Measurements from ENCODE around the gene FSIP1.

FSIP1 gene

DNA sequence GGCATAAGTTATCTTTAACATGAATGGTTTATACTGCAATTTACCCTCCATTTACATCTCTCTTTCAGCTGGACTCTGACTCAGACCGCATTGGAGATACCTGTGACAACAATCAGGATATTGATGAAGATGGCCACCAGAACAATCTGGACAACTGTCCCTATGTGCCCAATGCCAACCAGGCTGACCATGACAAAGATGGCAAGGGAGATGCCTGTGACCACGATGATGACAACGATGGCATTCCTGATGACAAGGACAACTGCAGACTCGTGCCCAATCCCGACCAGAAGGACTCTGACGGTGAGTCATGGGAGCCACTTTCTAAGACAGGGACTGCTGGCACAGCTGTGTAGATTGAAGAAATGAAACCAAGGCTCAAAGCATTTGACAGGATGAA lies 190.1 kb downstream of the FSIP1 start:
- no peaks in the 10 kb centered on the region for H3K9me3 ChIP-seq (ENCODE audit: insufficient read depth, low read depth, low read length)
- H2BK5ac ChIP-seq (ENCODE audit: low read depth, low read length, poor library complexity), result no peak overlapping the region
- peaks cover 43 to 64% of the 10 kb centered on the region in 2 experiments for H3K36me3 ChIP-seq (ENCODE audit: control insufficient read depth in 1 of 2, insufficient read depth in 2 of 2, low read length in 2 of 2)
- no peak overlapping the region for H3K4me3 ChIP-seq (ENCODE audit: low read depth, low read length)
- no peak for DNase-seq
- no peak overlapping the region for H3K4ac ChIP-seq (ENCODE audit: low read depth, low read length)
- H2BK120ac ChIP-seq (ENCODE audit: insufficient read depth, low read length, poor library complexity), result no peak overlapping the region
- no peaks in the 10 kb centered on the region for H3K79me1 ChIP-seq (ENCODE audit: low read length)
- H2BK12ac ChIP-seq (ENCODE audit: low read length), result no peak overlapping the region
- no peak overlapping the region for H3K23ac ChIP-seq (ENCODE audit: low read length)
- H3K14ac ChIP-seq (ENCODE audit: low read length), result no peak overlapping the region
- no peak overlapping the region for H2AK5ac ChIP-seq (ENCODE audit: low read length)
- no peaks in the 10 kb centered on the region for H3K4me1 ChIP-seq (ENCODE audit: control insufficient read depth in 1 of 2, insufficient read depth in 2 of 2, low read length in 2 of 2)
- no peak overlapping the region for H3K4me2 ChIP-seq (ENCODE audit: low read length)
- no peak overlapping the region for H4K91ac ChIP-seq (ENCODE audit: low read depth, low read length)
- H3K79me2 ChIP-seq (ENCODE audit: control insufficient read depth, insufficient read depth, low read length, poor library complexity), result no peaks in the 10 kb centered on the region
- no peak overlapping the region for H3K9ac ChIP-seq (ENCODE audit: low read length)
- H4K8ac ChIP-seq (ENCODE audit: low read depth, low read length), result no peak overlapping the region
- no peak overlapping the region for H3K27ac ChIP-seq (ENCODE audit: low read depth, low read length)
- H3K18ac ChIP-seq (ENCODE audit: low read length), result no peak overlapping the region
- H2AFZ ChIP-seq (ENCODE audit: insufficient read depth, low read length, poor library complexity), result no peak overlapping the region
- no peaks in the 10 kb centered on the region for H3K27me3 ChIP-seq (ENCODE audit: insufficient read depth, low read length)
- no peak overlapping the region for H4K12ac ChIP-seq (ENCODE audit: low read depth, low read length)
- no CpG with 5 or more reads among the region's 6 CpGs for WGBS (ENCODE audit: extremely low coverage, insufficient coverage, insufficient read length)

DNA sequence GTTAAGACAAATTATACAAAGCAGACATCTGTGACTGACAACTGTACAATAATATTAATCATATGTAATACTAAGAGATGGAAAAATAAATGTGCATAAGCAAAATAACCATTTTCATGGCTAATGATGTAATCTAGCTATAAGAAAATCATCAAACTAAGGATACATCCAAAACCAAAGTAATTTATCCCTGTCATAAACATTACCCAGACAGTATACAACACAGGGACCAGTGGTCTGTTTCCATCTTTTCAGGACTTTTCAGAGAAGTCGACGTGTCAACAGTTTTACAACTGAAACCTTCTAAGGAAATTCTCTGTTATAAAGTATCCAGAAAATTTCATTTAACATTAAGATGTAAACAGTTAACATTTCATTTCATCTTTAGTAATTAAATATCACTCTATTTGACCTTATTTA lies 190.7 kb downstream of the FSIP1 start:
- Histone ChIP-seq H3K9me3 (ENCODE audit: insufficient read depth, low read depth, low read length) (no peaks in the 10 kb centered on the region), H3K36me3 (ENCODE audit: control insufficient read depth in 1 of 2, insufficient read depth in 2 of 2, low read length in 2 of 2) (peaks cover 48 to 69% of the 10 kb centered on the region in 2 experiments), H3K4me1 (ENCODE audit: control insufficient read depth in 1 of 2, insufficient read depth in 2 of 2, low read length in 2 of 2) (no peaks in the 10 kb centered on the region), H4K8ac (ENCODE audit: low read depth, low read length) (no peak overlapping the region), H3K9ac (ENCODE audit: low read length) (no peak overlapping the region), H3K4me3 (ENCODE audit: low read depth, low read length) (no peak overlapping the region), H3K79me2 (ENCODE audit: control insufficient read depth, insufficient read depth, low read length, poor library complexity) (no peaks in the 10 kb centered on the region), H3K23ac (ENCODE audit: low read length) (no peak overlapping the region), H2AFZ (ENCODE audit: insufficient read depth, low read length, poor library complexity) (no peak overlapping the region), H4K12ac (ENCODE audit: low read depth, low read length) (no peak overlapping the region), H3K27me3 (ENCODE audit: insufficient read depth, low read length) (no peaks in the 10 kb centered on the region), H2BK5ac (ENCODE audit: low read depth, low read length, poor library complexity) (no peak overlapping the region), H2BK120ac (ENCODE audit: insufficient read depth, low read length, poor library complexity) (no peak overlapping the region), H3K27ac (ENCODE audit: low read depth, low read length) (no peak overlapping the region), H3K4ac (ENCODE audit: low read depth, low read length) (no peak overlapping the region), H3K79me1 (ENCODE audit: low read length) (no peaks in the 10 kb centered on the region), H3K4me2 (ENCODE audit: low read length) (no peak overlapping the region), H3K14ac (ENCODE audit: low read length) (no peak overlapping the region), H3K18ac (ENCODE audit: low read length) (no peak overlapping the region), H4K91ac (ENCODE audit: low read depth, low read length) (no peak overlapping the region), H2AK5ac (ENCODE audit: low read length) (no peak overlapping the region), H2BK12ac (ENCODE audit: low read length) (no peak overlapping the region)
- no peak for DNase-seq
- no CpG with 5 or more reads among the region's 2 CpGs for WGBS (ENCODE audit: extremely low coverage, insufficient coverage, insufficient read length)

DNA sequence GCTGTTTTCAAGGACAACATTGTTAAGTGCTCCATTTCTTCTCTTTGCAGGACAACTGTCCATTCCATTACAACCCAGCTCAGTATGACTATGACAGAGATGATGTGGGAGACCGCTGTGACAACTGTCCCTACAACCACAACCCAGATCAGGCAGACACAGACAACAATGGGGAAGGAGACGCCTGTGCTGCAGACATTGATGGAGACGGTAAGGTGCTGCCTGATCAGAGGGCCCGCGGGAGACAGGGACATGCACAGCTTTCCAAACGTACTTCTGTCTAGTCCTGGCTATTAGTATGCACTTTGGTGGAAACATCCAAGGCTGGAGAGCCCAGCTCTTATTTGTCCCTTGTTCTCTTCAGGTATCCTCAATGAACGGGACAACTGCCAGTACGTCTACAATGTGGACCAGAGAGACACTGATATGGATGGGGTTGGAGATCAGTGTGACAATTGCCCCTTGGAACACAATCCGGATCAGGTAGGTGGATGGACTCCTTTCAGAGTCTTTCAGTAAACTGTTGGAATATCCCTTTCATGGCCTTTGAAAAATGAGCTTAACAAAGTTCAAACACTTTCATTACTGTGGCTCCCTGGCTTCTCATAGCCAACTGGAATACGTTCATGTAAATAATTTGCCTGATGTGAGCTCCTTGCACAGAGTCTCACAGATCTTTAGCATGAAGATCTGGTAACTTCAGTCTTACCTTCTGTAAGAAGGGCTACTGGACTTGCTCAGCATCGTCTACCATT lies 191.3 kb downstream of the FSIP1 start:
- H3K14ac ChIP-seq (ENCODE audit: low read length), result no peak overlapping the region
- H2BK120ac ChIP-seq (ENCODE audit: insufficient read depth, low read length, poor library complexity), result no peak overlapping the region
- H3K79me1 ChIP-seq (ENCODE audit: low read length), result no peaks in the 10 kb centered on the region
- WGBS (ENCODE audit: extremely low coverage, insufficient coverage, insufficient read length), result no CpG with 5 or more reads among the region's 11 CpGs
- H2AFZ ChIP-seq (ENCODE audit: insufficient read depth, low read length, poor library complexity), result no peak overlapping the region
- H3K4me3 ChIP-seq (ENCODE audit: low read depth, low read length), result no peak overlapping the region
- H2AK5ac ChIP-seq (ENCODE audit: low read length), result no peak overlapping the region
- H4K12ac ChIP-seq (ENCODE audit: low read depth, low read length), result no peak overlapping the region
- no peak overlapping the region for H4K91ac ChIP-seq (ENCODE audit: low read depth, low read length)
- no peaks in the 10 kb centered on the region for H3K27me3 ChIP-seq (ENCODE audit: insufficient read depth, low read length)
- no peak overlapping the region for H4K8ac ChIP-seq (ENCODE audit: low read depth, low read length)
- no peak overlapping the region for H3K9ac ChIP-seq (ENCODE audit: low read length)
- DNase-seq, result no peak
- no peaks in the 10 kb centered on the region for H3K9me3 ChIP-seq (ENCODE audit: insufficient read depth, low read depth, low read length)
- no peaks in the 10 kb centered on the region for H3K4me1 ChIP-seq (ENCODE audit: control insufficient read depth in 1 of 2, insufficient read depth in 2 of 2, low read length in 2 of 2)
- no peak overlapping the region for H3K23ac ChIP-seq (ENCODE audit: low read length)
- H2BK5ac ChIP-seq (ENCODE audit: low read depth, low read length, poor library complexity), result no peak overlapping the region
- no peak overlapping the region for H3K4ac ChIP-seq (ENCODE audit: low read depth, low read length)
- no peak overlapping the region for H3K27ac ChIP-seq (ENCODE audit: low read depth, low read length)
- H3K79me2 ChIP-seq (ENCODE audit: control insufficient read depth, insufficient read depth, low read length, poor library complexity), result no peaks in the 10 kb centered on the region
- H2BK12ac ChIP-seq (ENCODE audit: low read length), result no peak overlapping the region
- peaks cover 52 to 74% of the 10 kb centered on the region in 2 experiments for H3K36me3 ChIP-seq (ENCODE audit: control insufficient read depth in 1 of 2, insufficient read depth in 2 of 2, low read length in 2 of 2)
- no peak overlapping the region for H3K4me2 ChIP-seq (ENCODE audit: low read length)
- no peak overlapping the region for H3K18ac ChIP-seq (ENCODE audit: low read length)

DNA sequence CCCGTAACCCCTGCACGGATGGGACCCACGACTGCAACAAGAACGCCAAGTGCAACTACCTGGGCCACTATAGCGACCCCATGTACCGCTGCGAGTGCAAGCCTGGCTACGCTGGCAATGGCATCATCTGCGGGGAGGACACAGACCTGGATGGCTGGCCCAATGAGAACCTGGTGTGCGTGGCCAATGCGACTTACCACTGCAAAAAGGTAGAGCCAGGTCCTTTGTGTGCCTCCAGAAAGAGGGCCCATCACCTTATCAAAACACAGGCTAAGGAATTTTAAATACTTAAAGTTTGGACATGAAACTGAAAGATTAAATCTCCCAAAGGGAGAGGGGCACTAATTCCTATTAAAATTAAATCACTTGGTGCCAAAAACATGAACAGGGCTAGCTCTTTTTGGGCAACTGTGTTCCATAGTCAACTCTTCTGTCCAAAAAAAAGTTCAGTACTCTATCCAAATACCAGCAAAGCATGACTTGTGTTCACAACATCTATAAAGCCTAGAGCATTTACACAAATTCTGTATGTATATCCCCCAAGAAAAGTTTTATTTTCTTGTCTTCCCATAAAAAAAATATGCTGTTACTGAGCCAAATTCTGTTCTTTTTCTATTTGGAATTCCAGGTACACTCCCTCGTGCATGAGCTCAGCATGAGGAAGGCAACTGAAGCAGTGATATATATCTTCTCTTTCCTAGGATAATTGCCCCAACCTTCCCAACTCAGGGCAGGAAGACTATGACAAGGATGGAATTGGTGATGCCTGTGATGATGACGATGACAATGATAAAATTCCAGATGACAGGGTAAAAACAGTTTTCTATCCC lies 192.6 kb downstream of the FSIP1 start:
- H2BK5ac ChIP-seq (ENCODE audit: low read depth, low read length, poor library complexity), result no peak overlapping the region
- no peak overlapping the region for H3K4me3 ChIP-seq (ENCODE audit: low read depth, low read length)
- H4K12ac ChIP-seq (ENCODE audit: low read depth, low read length), result no peak overlapping the region
- no peak for DNase-seq
- H3K14ac ChIP-seq (ENCODE audit: low read length), result no peak overlapping the region
- H3K79me1 ChIP-seq (ENCODE audit: low read length), result no peaks in the 10 kb centered on the region
- no peak overlapping the region for H4K91ac ChIP-seq (ENCODE audit: low read depth, low read length)
- no peak overlapping the region for H4K8ac ChIP-seq (ENCODE audit: low read depth, low read length)
- H3K9ac ChIP-seq (ENCODE audit: low read length), result peak overlapping the region; percentile 28
- no peaks in the 10 kb centered on the region for H3K9me3 ChIP-seq (ENCODE audit: insufficient read depth, low read depth, low read length)
- H3K27ac ChIP-seq (ENCODE audit: low read depth, low read length), result no peak overlapping the region
- no peak overlapping the region for H3K4ac ChIP-seq (ENCODE audit: low read depth, low read length)
- no peak overlapping the region for H2AFZ ChIP-seq (ENCODE audit: insufficient read depth, low read length, poor library complexity)
- no peak overlapping the region for H2BK12ac ChIP-seq (ENCODE audit: low read length)
- peaks cover 51 to 79% of the 10 kb centered on the region in 2 experiments for H3K36me3 ChIP-seq (ENCODE audit: control insufficient read depth in 1 of 2, insufficient read depth in 2 of 2, low read length in 2 of 2)
- H3K4me1 ChIP-seq (ENCODE audit: control insufficient read depth in 1 of 2, insufficient read depth in 2 of 2, low read length in 2 of 2), result peaks cover 0 to 2% of the 10 kb centered on the region in 2 experiments
- no peaks in the 10 kb centered on the region for H3K79me2 ChIP-seq (ENCODE audit: control insufficient read depth, insufficient read depth, low read length, poor library complexity)
- no CpG with 5 or more reads among the region's 13 CpGs for WGBS (ENCODE audit: extremely low coverage, insufficient coverage, insufficient read length)
- peak overlapping the region; percentile 5 for H3K18ac ChIP-seq (ENCODE audit: low read length)
- H2BK120ac ChIP-seq (ENCODE audit: insufficient read depth, low read length, poor library complexity), result no peak overlapping the region
- H3K23ac ChIP-seq (ENCODE audit: low read length), result no peak overlapping the region
- no peak overlapping the region for H2AK5ac ChIP-seq (ENCODE audit: low read length)
- H3K27me3 ChIP-seq (ENCODE audit: insufficient read depth, low read length), result no peaks in the 10 kb centered on the region
- H3K4me2 ChIP-seq (ENCODE audit: low read length), result no peak overlapping the region
